Smooth muscle cell (in vitro differentiated cells): ENCODE data around the gene KCTD14. TPM values are rescaled to one million over a fixed set of nuclear protein-coding genes. Genes with fewer than 3 reads are reported as not detected.

Source experiments
- DNase-seq: peaks from one replicate; lab custom pipeline; 2025; ENCODE audit not compliant: unreplicated experiment; lab: John Stamatoyannopoulos, UW
- H2AFZ ChIP-seq: fragments of 200-600 bp; sonication (generic); 2 replicates; pipeline ENCODE4 v1.6.0; 2016; ENCODE audit warnings: antibody characterized with exemption, low read depth, mild to moderate bottlenecking
- H3F3A ChIP-seq: fragments of 200-600 bp; sonication (generic); 2 replicates; pipeline ENCODE4 v1.6.0; 2017; ENCODE audit warnings: antibody characterized with exemption, low read depth
- H3K27ac ChIP-seq: fragments of 200-600 bp; sonication (generic); 2 replicates; pipeline ENCODE4 v1.5.1; 2016; ENCODE audit warnings: low read depth, mild to moderate bottlenecking
- H3K27me3 ChIP-seq: fragments of 200-600 bp; sonication (generic); 2 replicates; pipeline ENCODE4 v1.6.1; 2016; ENCODE audit warnings: low read depth, mild to moderate bottlenecking
- H3K36me3 ChIP-seq: fragments of 200-600 bp; sonication (generic); 2 replicates; pipeline ENCODE4 v1.5.1; 2016; ENCODE audit warnings: low read depth
- H3K4me1 ChIP-seq: fragments of 200-600 bp; sonication (generic); 2 replicates; pipeline ENCODE4 v1.5.1; 2016; ENCODE audit warnings: low read depth
- H3K4me2 ChIP-seq: fragments of 200-600 bp; sonication (generic); 2 replicates; pipeline ENCODE4 v1.6.0; 2016; ENCODE audit warnings: mild to moderate bottlenecking
- H3K4me3 ChIP-seq: fragments of 200-600 bp; sonication (generic); 2 replicates; pipeline ENCODE4 v1.5.1; 2016; ENCODE audit warnings: mild to moderate bottlenecking
- H3K79me2 ChIP-seq: fragments of 200-600 bp; sonication (generic); 2 replicates; pipeline ENCODE4 v1.6.0; 2016; ENCODE audit warnings: low read depth, mild to moderate bottlenecking
- H3K9ac ChIP-seq: fragments of 200-600 bp; sonication (generic); 2 replicates; pipeline ENCODE4 v1.6.0; 2016; ENCODE audit warnings: low read depth
- H3K9me3 ChIP-seq: fragments of 200-600 bp; sonication (generic); replicated peaks from 2 replicates; pipeline ENCODE4 v1.5.1; 2016; ENCODE audit warnings: low read depth
- H4K20me1 ChIP-seq: fragments of 200-600 bp; sonication (generic); 2 replicates; pipeline ENCODE4 v1.6.0; 2016; ENCODE audit warnings: low read depth
- WGBS: methylation state at CpG from one replicate; pipeline ENCODE4 v1.1.7; 2016; ENCODE audit warnings: low lambda C conversion rate; 5-methylcytosine and 5-hydroxymethylcytosine counted together
- polyA plus RNA-seq: library from polyadenylated mRNA; unstranded; fragments of >200 nt; fragmentation: Nextera tagmentation; extraction: Ambion mirVana; gene quantifications from 2 replicates; pipeline ENCODE4 v1.2.1, GENCODE V29; 2016
- total RNA-seq: library from RNA; depleted of rRNA; stranded (reverse); fragments of >200 nt; gene quantifications from 2 replicates; pipeline ENCODE4 v1.2.3, GENCODE V29; 2014
- TF ChIP-seq, protein P1 (sequence below): fragments of 200-600 bp; sonication (generic); IDR thresholded peaks from 2 replicates; pipeline ENCODE4 v1.5.1; 2017; ENCODE audit warnings: borderline replicate concordance, mild to moderate bottlenecking, antibody characterized with exemption; ENCODE audit not compliant: insufficient read depth, poor library complexity, severe bottlenecking

The KCTD14 gene
- total and polyA plus RNA-seq, 2 experiments from 2014 or later = 1.5 to 1.7 TPM

DNA sequence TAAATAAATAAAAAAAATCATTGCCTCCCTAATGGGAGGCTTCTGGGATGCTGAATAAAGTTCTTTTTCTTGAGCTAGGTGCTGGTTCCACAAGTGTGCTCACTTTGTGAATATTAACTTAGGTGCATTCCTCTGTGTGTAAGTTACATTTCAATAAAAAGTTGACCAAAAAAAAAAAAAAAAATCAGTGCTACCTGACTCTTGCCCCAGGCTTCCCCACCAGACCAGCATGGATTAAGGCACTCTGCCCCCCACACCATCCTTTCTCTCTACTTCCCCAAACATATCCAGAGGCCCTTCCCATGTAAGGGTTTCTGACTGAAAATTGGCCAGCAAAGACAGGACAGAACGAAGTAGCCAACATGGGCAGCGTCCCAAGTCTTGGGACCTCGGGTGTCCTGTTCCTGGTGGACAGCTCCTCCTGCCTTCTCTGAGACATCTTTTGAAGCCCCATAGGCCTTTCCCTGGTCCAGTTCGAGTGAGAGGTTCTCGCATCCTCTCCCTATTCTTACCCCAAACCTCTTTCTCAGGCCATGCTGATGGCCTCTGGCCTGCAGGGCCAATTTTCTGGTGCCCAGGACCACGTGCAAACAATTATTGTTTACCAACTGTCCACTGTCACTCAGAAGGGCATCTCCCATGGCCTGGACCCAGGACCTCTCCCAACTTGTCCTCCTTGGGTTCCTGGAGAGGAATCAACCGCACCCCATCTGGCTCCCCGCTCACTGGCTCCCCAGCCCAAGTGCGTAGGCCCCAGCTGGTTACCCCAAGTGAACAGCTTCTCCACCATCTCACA lies 14.9 kb upstream of the KCTD14 start:
- TF ChIP-seq, protein P1, sequence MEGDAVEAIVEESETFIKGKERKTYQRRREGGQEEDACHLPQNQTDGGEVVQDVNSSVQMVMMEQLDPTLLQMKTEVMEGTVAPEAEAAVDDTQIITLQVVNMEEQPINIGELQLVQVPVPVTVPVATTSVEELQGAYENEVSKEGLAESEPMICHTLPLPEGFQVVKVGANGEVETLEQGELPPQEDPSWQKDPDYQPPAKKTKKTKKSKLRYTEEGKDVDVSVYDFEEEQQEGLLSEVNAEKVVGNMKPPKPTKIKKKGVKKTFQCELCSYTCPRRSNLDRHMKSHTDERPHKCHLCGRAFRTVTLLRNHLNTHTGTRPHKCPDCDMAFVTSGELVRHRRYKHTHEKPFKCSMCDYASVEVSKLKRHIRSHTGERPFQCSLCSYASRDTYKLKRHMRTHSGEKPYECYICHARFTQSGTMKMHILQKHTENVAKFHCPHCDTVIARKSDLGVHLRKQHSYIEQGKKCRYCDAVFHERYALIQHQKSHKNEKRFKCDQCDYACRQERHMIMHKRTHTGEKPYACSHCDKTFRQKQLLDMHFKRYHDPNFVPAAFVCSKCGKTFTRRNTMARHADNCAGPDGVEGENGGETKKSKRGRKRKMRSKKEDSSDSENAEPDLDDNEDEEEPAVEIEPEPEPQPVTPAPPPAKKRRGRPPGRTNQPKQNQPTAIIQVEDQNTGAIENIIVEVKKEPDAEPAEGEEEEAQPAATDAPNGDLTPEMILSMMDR = no peak
- Histone ChIP-seq H2AFZ (no peak overlapping the region), H3K4me2 (no peak overlapping the region), H3K27ac (no peak overlapping the region), H4K20me1 (no peaks in the 10 kb centered on the region), H3K4me3 (no peak overlapping the region), H3K9ac (no peak overlapping the region), H3K27me3 (no peaks in the 10 kb centered on the region), H3K79me2 (no peaks in the 10 kb centered on the region), H3K36me3 (no peaks in the 10 kb centered on the region), H3F3A (no peaks in the 10 kb centered on the region), H3K4me1 (peaks cover 6% of the 10 kb centered on the region), H3K9me3 (no peaks in the 10 kb centered on the region)
- WGBS = 95% methylated on average over 9 of the region's 9 CpGs
- no peak for DNase-seq

DNA sequence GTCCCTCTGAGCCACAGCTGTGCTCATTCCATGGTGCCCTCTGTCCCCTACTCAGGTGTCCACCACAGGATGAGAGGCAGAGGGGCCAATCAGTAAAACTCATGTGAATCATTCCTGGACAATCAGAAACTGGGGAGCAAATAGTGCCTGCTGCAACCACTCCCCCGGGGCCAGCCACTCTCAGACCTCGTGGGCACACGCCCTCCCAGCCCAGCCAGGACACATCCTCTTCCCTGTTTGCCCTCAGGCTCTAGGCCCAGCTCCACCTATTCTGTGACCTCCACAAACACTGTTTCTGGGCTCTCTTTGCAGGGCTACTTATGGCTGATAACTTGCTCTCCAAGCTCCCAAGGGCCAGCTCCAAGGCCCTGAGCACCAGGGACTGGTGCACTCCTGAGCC lies 14.0 kb upstream of the KCTD14 start:
- H3K27me3 ChIP-seq = no peaks in the 10 kb centered on the region
- no peak overlapping the region for H3K9ac ChIP-seq

GRCh38 chr11:78036313-78036712 lies 13.2 kb upstream of the KCTD14 start:
- DNase-seq = no peak
- no peak overlapping the region for H2AFZ ChIP-seq
- no peak overlapping the region for H3K9ac ChIP-seq
- H3K27me3 ChIP-seq = no peaks in the 10 kb centered on the region
- WGBS = 90% methylated on average over 3 of the region's 3 CpGs
- H3K9me3 ChIP-seq = no peaks in the 10 kb centered on the region
- TF ChIP-seq, protein P1 = no peak
- H3F3A ChIP-seq = no peaks in the 10 kb centered on the region
- H3K4me2 ChIP-seq = no peak overlapping the region
- no peaks in the 10 kb centered on the region for H3K79me2 ChIP-seq
- no peak overlapping the region for H3K27ac ChIP-seq
- no peaks in the 10 kb centered on the region for H4K20me1 ChIP-seq
- H3K4me3 ChIP-seq = no peak overlapping the region
- H3K4me1 ChIP-seq = peaks cover 6% of the 10 kb centered on the region
- no peaks in the 10 kb centered on the region for H3K36me3 ChIP-seq

More for the DNA sequence above, 14.0 kb upstream of the KCTD14 start:
- TF ChIP-seq, protein P1 = no peak
- Histone ChIP-seq H3K4me3 (no peak overlapping the region), H3K4me2 (no peak overlapping the region), H3K36me3 (no peaks in the 10 kb centered on the region), H3K4me1 (peaks cover 6% of the 10 kb centered on the region), H3F3A (no peaks in the 10 kb centered on the region), H3K9me3 (no peaks in the 10 kb centered on the region), H3K79me2 (no peaks in the 10 kb centered on the region), H4K20me1 (no peaks in the 10 kb centered on the region), H3K27ac (no peak overlapping the region), H2AFZ (no peak overlapping the region)
- DNase-seq = no peak
- WGBS = 88% methylated on average over 3 of the region's 3 CpGs

- no peak overlapping the region for H2AFZ ChIP-seq
- no peak overlapping the region for H3K27ac ChIP-seq
- H3K9ac ChIP-seq = no peak overlapping the region
- no peaks in the 10 kb centered on the region for H3K27me3 ChIP-seq
- no peak for DNase-seq
- TF ChIP-seq, protein P1 = no peak
- 78% methylated on average over 10 of the region's 10 CpGs for WGBS
- H3K4me1 ChIP-seq = no peaks in the 10 kb centered on the region
- no peak overlapping the region for H3K4me2 ChIP-seq
- H3K9me3 ChIP-seq = no peaks in the 10 kb centered on the region
- no peak overlapping the region for H3K4me3 ChIP-seq
- no peaks in the 10 kb centered on the region for H3F3A ChIP-seq
- no peaks in the 10 kb centered on the region for H3K79me2 ChIP-seq
- H4K20me1 ChIP-seq = no peaks in the 10 kb centered on the region
- H3K36me3 ChIP-seq = no peaks in the 10 kb centered on the region
Observed at GRCh38 chr11:78034623-78035022, 11.5 kb upstream of the KCTD14 start.
